ENCODE results near the gene CDH24. TPM values are rescaled to one million over a fixed set of nuclear protein-coding genes. Genes with fewer than 3 reads are reported as not detected.

Gene CDH24
- total and polyA plus RNA-seq, 2 donors (not counting 1 experiment from before 2014, with no cell fraction given): 0.96 to 1.0 TPM

DNA sequence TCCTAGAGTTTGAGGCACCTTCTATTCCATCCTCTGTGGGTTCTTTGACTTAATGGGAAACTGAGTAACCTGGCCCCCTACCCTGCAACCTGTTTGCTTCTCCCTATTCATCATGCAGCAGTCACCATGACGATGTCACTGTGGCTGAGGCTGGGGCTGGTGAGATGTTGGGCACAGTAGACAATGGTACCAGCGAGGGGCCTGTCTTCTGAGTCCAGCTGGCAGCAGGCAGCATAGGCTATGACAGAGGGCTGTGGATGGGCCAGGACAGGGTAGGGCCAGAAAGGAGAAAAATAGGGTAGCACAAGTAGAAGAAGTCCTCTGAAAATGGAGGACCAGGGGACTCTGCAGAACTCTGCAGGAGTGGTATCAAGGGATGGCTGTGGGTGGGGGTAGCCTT is 45.5 kb upstream of the CDH24 start:
- Histone ChIP-seq H3K27me3 (replicated peaks in 1 of 4; ENCODE audit: control extremely low read depth in 1 of 4, control insufficient read depth in 3 of 4, insufficient read depth in 4 of 4, low read length in 3 of 4) (no peaks in the 10 kb centered on the region), H4K20me1 (ENCODE audit: control insufficient read depth, insufficient read depth, low read length, poor library complexity, severe bottlenecking) (peaks cover under 1% of the 10 kb centered on the region), H3K4me2 (replicated peaks; ENCODE audit: low read depth, low read length, poor library complexity, severe bottlenecking) (no peak overlapping the region), H2AFZ (ENCODE audit: insufficient read depth, low read depth, low read length, poor library complexity, severe bottlenecking) (no peak overlapping the region), H3K36me3 (replicated peaks in 1 of 2; ENCODE audit: control extremely low read depth in 1 of 2, control insufficient read depth in 1 of 2, extremely low read depth in 1 of 2, insufficient read depth in 2 of 2, low read length in 1 of 2) (peaks cover 5 to 21% of the 10 kb centered on the region in 2 experiments), H3K79me2 (ENCODE audit: control insufficient read depth, insufficient read depth, low read length) (peaks cover 21% of the 10 kb centered on the region), H3K4me1 (ENCODE audit: control insufficient read depth in 2 of 2, insufficient read depth in 2 of 2, low read length in 2 of 2) (no peaks in the 10 kb centered on the region), H3K9ac (ENCODE audit: low read length) (no peak overlapping the region), H3K9me3 (ENCODE audit: control extremely low read depth in 1 of 3, control insufficient read depth in 2 of 3, insufficient read depth in 1 of 3, low read length in 2 of 3) (no peaks in the 10 kb centered on the region), H3K27ac (ENCODE audit: low read length in 2 of 2) (no peak overlapping the region), H3K4me3 (ENCODE audit: control extremely low read depth in 1 of 5, extremely low read depth in 1 of 5, insufficient read depth in 1 of 5, low read depth in 2 of 5, low read length in 4 of 5) (no peak overlapping the region)
- DNase-seq: no peak
- ChIA-PET CTCF (interaction anchor here (1.7 kb wide), 1 partner anchor 16 kb away, joined by 6 read pairs; the partner anchor contains the start of gene CEBPE), POLR2A (no interaction called here)
- Mint-ChIP-seq H3K27me3 (no peaks in the 10 kb centered on the region), H3K27ac (no peak overlapping the region), H3K4me3 (no peak overlapping the region), H3K9me3 (ENCODE audit: insufficient read depth) (no peaks in the 10 kb centered on the region), H3K4me1 (peaks cover 11% of the 10 kb centered on the region)
- intact Hi-C loops (cut with micrococcal nuclease): no loop called here
- no peak for TF ChIP-seq EZH2 (IDR thresholded peaks at IDR 0.05; ENCODE audit: borderline replicate concordance, insufficient read depth, low read depth, low read length, poor library complexity, severe bottlenecking)
- TF ChIP-seq, protein P1, sequence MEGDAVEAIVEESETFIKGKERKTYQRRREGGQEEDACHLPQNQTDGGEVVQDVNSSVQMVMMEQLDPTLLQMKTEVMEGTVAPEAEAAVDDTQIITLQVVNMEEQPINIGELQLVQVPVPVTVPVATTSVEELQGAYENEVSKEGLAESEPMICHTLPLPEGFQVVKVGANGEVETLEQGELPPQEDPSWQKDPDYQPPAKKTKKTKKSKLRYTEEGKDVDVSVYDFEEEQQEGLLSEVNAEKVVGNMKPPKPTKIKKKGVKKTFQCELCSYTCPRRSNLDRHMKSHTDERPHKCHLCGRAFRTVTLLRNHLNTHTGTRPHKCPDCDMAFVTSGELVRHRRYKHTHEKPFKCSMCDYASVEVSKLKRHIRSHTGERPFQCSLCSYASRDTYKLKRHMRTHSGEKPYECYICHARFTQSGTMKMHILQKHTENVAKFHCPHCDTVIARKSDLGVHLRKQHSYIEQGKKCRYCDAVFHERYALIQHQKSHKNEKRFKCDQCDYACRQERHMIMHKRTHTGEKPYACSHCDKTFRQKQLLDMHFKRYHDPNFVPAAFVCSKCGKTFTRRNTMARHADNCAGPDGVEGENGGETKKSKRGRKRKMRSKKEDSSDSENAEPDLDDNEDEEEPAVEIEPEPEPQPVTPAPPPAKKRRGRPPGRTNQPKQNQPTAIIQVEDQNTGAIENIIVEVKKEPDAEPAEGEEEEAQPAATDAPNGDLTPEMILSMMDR (IDR thresholded peaks at IDR 0.05): no peak
- 95% methylated on average over 2 of the region's 2 CpGs for WGBS (ENCODE audit: insufficient coverage)
- ATAC-seq (ENCODE audit: low read depth): no peak

DNA sequence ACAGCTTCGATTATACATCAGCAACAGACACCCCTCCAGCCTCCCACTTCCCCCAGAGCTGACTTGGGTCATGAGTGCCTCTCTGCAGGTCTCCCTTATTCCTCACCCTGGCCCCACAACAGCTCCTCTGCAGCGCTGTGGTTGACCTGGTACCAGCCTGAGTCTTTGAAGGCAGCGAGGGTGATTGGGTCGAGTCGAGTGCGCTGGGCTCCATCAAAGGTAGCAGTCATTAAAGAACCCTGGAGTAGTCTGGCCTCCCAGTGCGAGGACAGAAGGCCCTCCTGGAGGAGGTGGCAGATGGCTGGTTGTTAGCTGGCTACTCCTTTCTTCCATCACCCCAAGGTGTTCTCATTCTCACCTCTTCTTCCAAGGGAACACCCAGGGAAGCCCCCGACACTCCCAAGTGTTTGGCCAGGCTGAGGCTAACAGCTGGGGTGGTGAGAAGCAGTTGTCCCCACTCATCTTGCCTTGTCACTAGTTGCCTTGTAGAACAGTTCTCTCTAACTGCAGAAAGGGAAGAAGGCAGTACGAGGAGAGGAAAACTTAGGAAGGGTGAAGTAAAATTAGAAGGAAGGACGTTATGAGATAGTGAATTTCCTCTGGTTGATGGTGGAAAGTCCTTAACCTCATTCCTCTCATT is 44.8 kb upstream of the CDH24 start:
- no peaks in the 10 kb centered on the region for H3K27me3 Mint-ChIP-seq
- Histone ChIP-seq H3K27ac (ENCODE audit: low read length in 2 of 2) (no peak overlapping the region), H3K9me3 (ENCODE audit: control extremely low read depth in 1 of 3, control insufficient read depth in 2 of 3, insufficient read depth in 1 of 3, low read length in 2 of 3) (no peaks in the 10 kb centered on the region), H3K4me1 (ENCODE audit: control insufficient read depth in 2 of 2, insufficient read depth in 2 of 2, low read length in 2 of 2) (peaks cover under 1 to 2% of the 10 kb centered on the region in 2 donors), H3K36me3 (replicated peaks in 1 of 2; ENCODE audit: control extremely low read depth in 1 of 2, control insufficient read depth in 1 of 2, extremely low read depth in 1 of 2, insufficient read depth in 2 of 2, low read length in 1 of 2) (peaks cover 5 to 25% of the 10 kb centered on the region in 2 experiments), H3K27me3 (replicated peaks in 1 of 4; ENCODE audit: control extremely low read depth in 1 of 4, control insufficient read depth in 3 of 4, insufficient read depth in 4 of 4, low read length in 3 of 4) (no peaks in the 10 kb centered on the region), H3K4me3 (ENCODE audit: control extremely low read depth in 1 of 5, extremely low read depth in 1 of 5, insufficient read depth in 1 of 5, low read depth in 2 of 5, low read length in 4 of 5) (no peak overlapping the region), H2AFZ (ENCODE audit: insufficient read depth, low read depth, low read length, poor library complexity, severe bottlenecking) (no peak overlapping the region), H3K4me2 (replicated peaks; ENCODE audit: low read depth, low read length, poor library complexity, severe bottlenecking) (no peak overlapping the region), H3K9ac (ENCODE audit: low read length) (no peak overlapping the region), H4K20me1 (ENCODE audit: control insufficient read depth, insufficient read depth, low read length, poor library complexity, severe bottlenecking) (peaks cover 5% of the 10 kb centered on the region), H3K79me2 (ENCODE audit: control insufficient read depth, insufficient read depth, low read length) (peaks cover 28% of the 10 kb centered on the region)
- WGBS (ENCODE audit: insufficient coverage): 89% methylated on average over 6 of the region's 10 CpGs
- intact Hi-C loops (cut with micrococcal nuclease): no loop called here
- peaks cover 18% of the 10 kb centered on the region for H3K4me1 Mint-ChIP-seq
- DNase-seq (no peak), ATAC-seq (ENCODE audit: low read depth) (no peak)
- H3K9me3 Mint-ChIP-seq (ENCODE audit: insufficient read depth): no peaks in the 10 kb centered on the region
- no peak overlapping the region for H3K27ac Mint-ChIP-seq
- TF ChIP-seq, protein P1 (IDR thresholded peaks at IDR 0.05): no peak
- TF ChIP-seq EZH2 (IDR thresholded peaks at IDR 0.05; ENCODE audit: borderline replicate concordance, insufficient read depth, low read depth, low read length, poor library complexity, severe bottlenecking): no peak
- ChIA-PET CTCF (interaction anchor here (0.6 to 1.7 kb wide), 2 partner anchors 34 to 370 kb away, joined by 4 to 5 read pairs; no protein-coding TSS in a partner anchor), POLR2A (no interaction called here)
- H3K4me3 Mint-ChIP-seq: no peak overlapping the region

All from B cell (primary cell).